Measurements from ENCODE around the gene TAGAP. TPM values are rescaled to one million over a fixed set of nuclear protein-coding genes. Genes with fewer than 3 reads are reported as not detected.
"Not testable (repeated sequence)": the region's sequence is repeated elsewhere in the genome, so short reads cannot be mapped to it uniquely, and the experiment has no call there.

Gene TAGAP
- total RNA-seq, 1 donor from 2014 or later: 0.12 TPM

DNA sequence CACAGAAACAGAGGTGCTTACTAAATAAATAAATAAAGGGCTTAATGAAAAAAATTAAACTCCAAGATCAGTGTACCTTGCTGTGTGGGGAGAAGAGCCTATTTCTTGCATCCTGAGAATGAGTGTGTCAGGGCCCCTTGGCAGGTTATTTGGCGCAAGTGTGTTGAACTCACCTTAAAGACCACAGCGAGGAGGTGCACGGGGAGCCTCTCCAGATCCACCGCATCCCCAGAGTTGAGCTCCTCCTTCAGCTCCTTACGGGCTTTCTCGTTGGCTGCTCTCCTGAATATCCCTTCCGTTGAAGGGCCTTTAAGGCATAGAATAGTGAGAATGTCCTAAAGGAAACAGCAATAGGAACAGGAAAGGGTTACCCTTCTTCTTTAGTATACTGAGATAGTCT is 3.6 kb downstream of the TAGAP start:
- no peak for DNase-seq (ENCODE audit: low read depth)
- H3K4me3 ChIP-seq (ENCODE audit: low read depth, low read length): no peak overlapping the region
- TF ChIP-seq CTCF (conservative IDR thresholded peaks at IDR 0.05; ENCODE audit: low read depth, low read length): no peak

- DNase-seq (ENCODE audit: low read depth): no peak
- no peak overlapping the region for H3K4me3 ChIP-seq (ENCODE audit: low read depth, low read length)
- TF ChIP-seq CTCF (conservative IDR thresholded peaks at IDR 0.05; ENCODE audit: low read depth, low read length): no peak
These were observed 4.9 kb downstream of the TAGAP start for GRCh38 chr6:159039885-159040258.

DNA sequence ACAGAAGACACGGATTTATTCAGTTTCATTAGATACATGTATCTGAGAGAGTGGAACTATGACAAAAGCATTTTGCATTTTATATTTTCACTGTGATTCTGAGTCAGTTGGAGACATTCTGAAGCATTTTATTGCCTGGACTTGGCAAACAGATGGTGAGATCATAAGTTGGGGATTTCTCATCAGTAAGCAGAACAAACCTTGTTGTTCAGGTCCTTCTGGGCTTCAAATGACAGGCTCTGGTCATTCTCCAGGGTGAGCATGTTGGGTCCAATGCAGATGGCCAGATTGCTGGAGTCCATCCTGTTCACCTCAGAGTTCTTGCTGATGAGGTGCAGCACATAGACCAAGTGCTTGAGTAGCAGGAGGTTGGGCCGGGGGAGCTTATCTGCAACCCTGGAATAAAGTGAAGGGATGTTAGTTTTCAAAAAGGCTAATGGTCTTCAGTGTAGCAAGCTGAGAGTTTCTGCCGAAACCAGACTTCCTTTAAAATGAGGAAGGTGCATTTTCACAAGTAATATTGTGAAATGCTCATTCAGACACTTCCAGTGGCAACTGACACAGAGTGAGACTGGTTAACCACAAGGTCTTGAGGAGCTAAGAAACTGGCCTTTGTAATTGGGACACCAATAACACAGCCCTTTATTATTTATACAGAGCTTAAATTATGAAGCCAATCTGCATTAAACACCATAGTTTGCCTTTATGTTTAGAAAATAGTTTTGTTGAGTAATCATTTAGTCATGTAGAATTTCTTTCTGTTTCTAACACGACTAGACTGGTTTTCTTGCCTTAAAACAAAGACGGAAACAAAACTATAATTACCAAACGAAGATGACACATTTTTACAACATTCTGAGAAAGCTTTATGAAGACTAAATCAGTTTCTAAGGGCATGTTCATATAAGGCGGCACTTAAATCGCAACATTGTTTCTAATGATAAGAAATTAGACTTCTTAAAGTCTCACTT is 5.6 kb downstream of the TAGAP start:
- H3K4me3 ChIP-seq (ENCODE audit: low read depth, low read length): no peak overlapping the region
- TF ChIP-seq CTCF (conservative IDR thresholded peaks at IDR 0.05; ENCODE audit: low read depth, low read length): no peak
- DNase-seq (ENCODE audit: low read depth): peak; percentile 3

DNA sequence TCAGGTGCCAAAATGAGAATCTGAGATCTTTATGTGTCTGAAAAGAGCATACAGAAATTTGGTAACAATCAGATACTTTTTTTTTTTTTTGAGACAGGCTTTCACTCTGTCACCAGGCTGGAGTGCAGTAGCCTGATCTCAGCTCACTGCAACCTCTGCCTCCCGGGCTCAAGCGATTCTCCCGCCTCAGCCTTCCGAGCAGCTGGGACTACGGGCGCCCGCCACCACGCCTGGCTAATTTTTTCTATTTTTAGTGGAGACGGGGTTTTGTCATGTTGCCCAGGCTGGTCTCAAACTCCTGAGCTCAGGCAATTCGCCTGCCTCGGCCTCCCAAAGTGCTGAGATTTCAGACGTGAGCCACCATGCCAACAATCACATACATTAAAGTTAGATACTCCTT is 6.5 kb downstream of the TAGAP start:
- not testable (repeated sequence) for DNase-seq (ENCODE audit: low read depth); H3K4me3 ChIP-seq (ENCODE audit: low read depth, low read length)

DNA sequence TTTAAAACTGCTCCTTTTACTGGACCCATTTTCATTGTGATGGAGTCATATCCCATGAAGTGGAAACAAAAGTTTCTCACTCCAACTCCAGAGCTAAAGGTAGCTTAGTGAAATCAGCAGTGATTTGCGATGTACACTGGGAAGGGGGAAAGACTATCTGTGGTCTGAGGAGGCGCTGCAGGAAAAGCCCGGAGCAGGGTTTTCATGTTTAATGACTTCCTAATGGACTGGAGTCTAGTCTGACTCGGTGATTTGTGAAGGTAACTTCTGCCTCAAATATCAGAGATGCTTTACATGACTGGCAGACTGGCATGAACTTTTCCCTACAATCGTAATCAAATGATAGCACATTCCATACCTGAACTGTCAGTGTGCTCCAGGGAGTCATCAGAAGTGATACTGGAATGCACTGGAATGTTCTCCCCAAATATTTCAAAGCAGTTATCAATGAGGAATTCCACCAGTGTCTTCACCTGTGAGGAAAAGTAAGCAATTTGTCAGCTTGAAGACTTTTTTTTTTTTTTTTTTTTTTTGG is 7.0 kb downstream of the TAGAP start:
- DNase-seq (ENCODE audit: low read depth): no peak
- no peak for TF ChIP-seq CTCF (conservative IDR thresholded peaks at IDR 0.05; ENCODE audit: low read depth, low read length)
- H3K4me3 ChIP-seq (ENCODE audit: low read depth, low read length): no peak overlapping the region

GRCh38 chr6:159036673-159037072 is 8.1 kb downstream of the TAGAP start:
- no peak for TF ChIP-seq CTCF (conservative IDR thresholded peaks at IDR 0.05; ENCODE audit: low read depth, low read length)
- DNase-seq (ENCODE audit: low read depth): no peak
- no peak overlapping the region for H3K4me3 ChIP-seq (ENCODE audit: low read depth, low read length)

GRCh38 chr6:159035891-159036290 is 8.9 kb downstream of the TAGAP start:
- H3K4me3 ChIP-seq (ENCODE audit: low read depth, low read length): no peak overlapping the region
- TF ChIP-seq CTCF (conservative IDR thresholded peaks at IDR 0.05; ENCODE audit: low read depth, low read length): no peak
- DNase-seq (ENCODE audit: low read depth): no peak
